GM19035 (cell line): ENCODE measurements around the gene PKN2.
"Not testable (repeated sequence)": the region's sequence is repeated elsewhere in the genome, so short reads cannot be mapped to it uniquely, and the experiment has no call there.

Experiments used
- ATAC-seq: cut with Tn5 transposase; IDR thresholded peaks from one replicate; pipeline ENCODE4 v1.9.1; 2021; ENCODE audit not compliant: unreplicated experiment

The PKN2 gene

GRCh38 chr1:88784551-88784950 is 100.5 kb downstream of the PKN2 start:
- no peak for ATAC-seq

- ATAC-seq = no peak
Observed at GRCh38 chr1:88787023-88787903, 103.2 kb downstream of the PKN2 start.

- ATAC-seq = no peak
Observed at GRCh38 chr1:88791192-88791591, 107.1 kb downstream of the PKN2 start.

- ATAC-seq = no peak
Observed at GRCh38 chr1:88799491-88799890, 115.4 kb downstream of the PKN2 start.

- no peak for ATAC-seq
Observed at GRCh38 chr1:88800382-88801051, 116.4 kb downstream of the PKN2 start.

- ATAC-seq = no peak
Observed at GRCh38 chr1:88801575-88802208, 117.6 kb downstream of the PKN2 start.

- no peak for ATAC-seq
Observed at GRCh38 chr1:88802404-88802803, 118.3 kb downstream of the PKN2 start.

GRCh38 chr1:88802950-88803349 is 118.9 kb downstream of the PKN2 start:
- ATAC-seq = no peak

- ATAC-seq = no peak
Observed at GRCh38 chr1:88803444-88803843, 119.4 kb downstream of the PKN2 start.

- ATAC-seq = no peak
Observed at GRCh38 chr1:88812366-88812765, 128.3 kb downstream of the PKN2 start.

- no peak for ATAC-seq
Observed at GRCh38 chr1:88813471-88813870, 129.4 kb downstream of the PKN2 start.

GRCh38 chr1:88819642-88820041 is 135.6 kb downstream of the PKN2 start:
- ATAC-seq = not testable (repeated sequence)

- no peak for ATAC-seq
Observed at GRCh38 chr1:88825721-88826120, 141.6 kb downstream of the PKN2 start.

- ATAC-seq = no peak
Observed at GRCh38 chr1:88847643-88848042, 163.6 kb downstream of the PKN2 start.

GRCh38 chr1:88851303-88852063 is 167.4 kb downstream of the PKN2 start:
- no peak for ATAC-seq

- no peak for ATAC-seq
Observed at GRCh38 chr1:88867743-88868521, 183.9 kb downstream of the PKN2 start.

- ATAC-seq = not testable (repeated sequence)
Observed at GRCh38 chr1:88869644-88870043, 185.6 kb downstream of the PKN2 start.

- no peak for ATAC-seq
Observed at GRCh38 chr1:88873737-88874349, 189.8 kb downstream of the PKN2 start.

- ATAC-seq = no peak
Observed at GRCh38 chr1:88875595-88875994, 191.5 kb downstream of the PKN2 start.
